H4 (cell line): ENCODE measurements around the gene GASK1A. TPM values are rescaled to one million over a fixed set of nuclear protein-coding genes. Genes with fewer than 3 reads are reported as not detected.

Experiments used
- DNase-seq: peaks from one replicate; pipeline ENCODE4 v3.0.0-alpha.2; 2015; ENCODE audit warnings: low spot score
- total RNA-seq: library from RNA; depleted of rRNA; stranded (reverse); fragments of >200 nt; shearing (Covaris generic); gene quantifications from 2 replicates; pipeline ENCODE4 v1.2.3, GENCODE V29; 2014

GASK1A gene
- total RNA-seq, 1 experiment from 2014 or later, result 0.08 TPM

DNA sequence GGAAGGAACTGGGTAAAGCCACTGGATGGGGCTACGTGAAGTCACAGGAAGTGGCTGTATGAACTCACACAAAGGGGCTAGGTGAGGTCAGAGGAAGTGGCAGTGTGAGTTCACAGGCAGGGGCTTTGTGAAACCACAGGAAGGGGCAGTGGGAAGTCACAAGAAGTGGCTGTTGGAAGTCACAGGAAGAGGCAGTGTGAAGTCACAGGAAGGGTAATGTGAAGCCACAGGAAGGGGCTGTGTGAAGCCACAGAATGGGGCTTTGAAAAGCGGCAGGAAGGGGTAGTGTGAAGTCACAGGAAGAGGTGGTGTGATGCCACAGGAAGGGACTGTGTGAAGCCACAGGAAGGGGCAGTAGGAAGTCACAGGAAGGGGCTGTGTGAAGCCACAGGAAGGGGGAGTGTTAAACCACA is 34.6 kb downstream of the GASK1A start:
- DNase-seq, result no peak

DNA sequence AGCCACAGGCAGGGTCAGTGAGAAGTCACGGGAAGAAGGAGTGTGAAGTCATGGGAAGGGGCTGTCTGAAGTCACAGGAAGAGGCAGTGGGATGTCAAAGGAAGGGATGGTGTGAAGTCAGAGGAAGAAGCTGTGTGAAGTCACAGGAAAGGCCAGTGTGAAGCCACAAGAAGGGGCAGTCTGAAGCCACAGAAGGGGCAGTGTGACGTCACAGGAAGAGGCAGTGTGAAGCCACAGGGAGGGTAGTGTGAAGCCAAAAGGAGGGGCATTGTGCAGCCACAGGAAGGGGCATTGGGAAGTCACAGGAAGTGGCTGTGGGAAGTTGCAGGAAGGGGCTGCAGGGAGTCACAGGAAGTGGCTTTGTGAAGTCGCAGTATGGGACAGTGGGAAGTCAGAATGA is 35.1 kb downstream of the GASK1A start:
- no peak for DNase-seq

- DNase-seq, result no peak
Observed at GRCh38 chr3:43014956-43015355, 35.8 kb downstream of the GASK1A start.

DNA sequence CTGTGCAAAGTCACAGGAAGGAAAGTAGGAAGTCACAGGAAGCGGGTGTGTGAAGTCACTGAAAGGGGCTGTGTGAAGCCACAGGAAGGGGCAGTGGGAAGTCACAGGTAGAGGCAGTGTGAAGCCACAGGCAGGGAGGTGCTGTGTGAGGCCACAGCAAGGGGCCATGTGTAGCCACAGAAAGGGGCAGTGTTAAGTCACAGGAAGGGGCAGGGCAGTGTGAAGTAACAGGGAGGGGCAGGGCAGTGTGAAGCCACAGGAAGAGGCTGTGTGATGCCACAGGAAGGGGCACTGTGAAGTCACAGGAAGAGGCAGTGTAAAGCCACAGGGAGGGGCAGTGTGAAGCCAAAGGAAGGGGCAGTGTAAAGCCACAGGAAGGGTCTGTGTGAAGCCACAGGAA is 36.5 kb downstream of the GASK1A start:
- no peak for DNase-seq

GRCh38 chr3:43015991-43016865 is 37.1 kb downstream of the GASK1A start:
- no peak for DNase-seq

- DNase-seq, result no peak
Observed at GRCh38 chr3:43017004-43017403, 37.9 kb downstream of the GASK1A start.

DNA sequence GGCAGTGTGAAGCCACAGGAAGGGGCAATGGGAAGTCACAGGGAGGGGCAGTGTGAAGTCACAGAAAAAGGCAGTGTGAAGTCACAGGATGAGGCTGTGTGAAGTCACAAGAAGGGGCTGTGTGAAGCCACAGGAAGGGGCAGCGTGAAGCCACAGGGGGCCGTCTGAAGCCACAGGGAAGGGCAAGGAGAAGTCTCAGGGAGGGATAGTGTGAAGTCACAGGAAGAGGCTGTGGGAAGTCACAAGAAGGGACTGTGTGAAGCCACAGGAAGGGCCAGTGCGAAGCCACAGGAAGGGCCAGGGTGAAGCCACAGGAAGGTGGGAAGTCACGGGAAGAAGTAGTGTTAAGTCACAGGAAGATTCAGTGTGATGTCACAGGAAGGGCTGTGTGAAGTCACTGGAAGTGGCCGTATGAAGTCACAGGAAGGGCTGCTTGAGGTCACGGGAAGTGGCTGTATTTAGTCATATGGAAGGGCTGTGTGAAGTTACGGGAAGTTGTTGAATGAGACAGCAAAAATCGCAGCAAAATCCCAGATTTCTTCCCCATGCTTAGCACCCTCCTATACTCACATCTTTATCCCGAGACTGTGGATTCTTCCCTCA is 38.6 kb downstream of the GASK1A start:
- DNase-seq, result no peak

- no peak for DNase-seq
Observed at GRCh38 chr3:43018246-43018645, 39.1 kb downstream of the GASK1A start.

GRCh38 chr3:43019006-43019809 is 40.1 kb downstream of the GASK1A start:
- DNase-seq, result no peak

DNA sequence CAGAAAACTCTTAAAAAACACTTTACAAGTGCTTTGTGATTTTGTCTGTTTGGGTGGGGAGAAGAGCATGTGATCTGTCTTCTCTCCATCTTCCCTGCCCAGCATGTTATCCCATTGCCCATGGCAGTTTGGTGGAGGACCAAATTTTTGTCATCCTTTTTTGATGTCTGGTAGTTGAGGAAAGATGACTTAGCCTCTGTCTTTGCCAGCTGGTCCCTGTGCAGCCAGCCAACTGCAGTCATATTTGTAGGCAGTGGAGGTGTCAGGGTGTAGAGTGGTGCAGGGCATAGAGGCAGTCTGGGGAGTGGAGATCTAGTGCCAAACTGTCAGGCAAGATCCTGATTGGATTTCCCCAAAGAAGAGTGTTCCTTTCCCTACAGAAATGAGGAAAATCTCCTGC is 40.7 kb downstream of the GASK1A start:
- no peak for DNase-seq

DNA sequence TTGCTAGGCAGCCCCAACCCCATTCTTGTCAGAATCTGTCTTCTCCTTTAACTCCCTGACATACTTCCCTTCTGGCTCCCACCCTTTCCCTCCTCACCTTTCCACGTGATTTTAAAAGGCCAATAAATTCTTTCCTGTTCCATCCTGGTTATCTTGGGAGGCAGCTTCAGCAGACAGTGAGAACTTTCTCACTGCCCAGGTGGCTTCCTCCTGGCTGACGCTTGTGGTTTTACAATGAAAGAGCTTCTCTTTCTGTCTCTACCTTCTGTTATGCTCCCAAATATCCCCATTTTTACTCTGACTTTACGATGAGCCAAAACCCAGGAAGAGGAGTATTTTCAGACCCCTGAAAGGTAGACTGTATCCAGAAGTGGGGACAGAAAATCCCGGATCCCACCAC is 42.1 kb downstream of the GASK1A start:
- DNase-seq, result no peak

DNA sequence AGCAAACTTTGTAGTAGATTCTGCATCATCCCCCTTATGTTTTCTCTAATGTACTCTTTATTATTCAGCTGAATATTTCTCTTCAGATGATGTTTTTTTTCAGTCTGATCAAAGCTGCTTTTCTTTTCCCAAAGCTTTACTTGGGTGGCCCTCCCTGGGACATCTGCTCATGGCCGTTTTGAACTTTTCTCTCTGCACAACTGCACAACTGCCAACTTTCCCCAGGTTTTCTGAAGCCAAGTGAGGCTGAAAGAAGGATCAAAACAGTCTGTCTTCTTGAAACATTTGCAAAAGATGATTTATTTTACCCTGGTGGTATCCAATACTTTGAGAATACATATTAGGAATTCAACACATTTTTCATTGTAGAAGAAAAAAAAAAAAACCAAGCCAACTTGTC is 43.0 kb downstream of the GASK1A start:
- no peak for DNase-seq

- DNase-seq, result no peak
Observed at GRCh38 chr3:43023066-43023465, 44.0 kb downstream of the GASK1A start.

DNA sequence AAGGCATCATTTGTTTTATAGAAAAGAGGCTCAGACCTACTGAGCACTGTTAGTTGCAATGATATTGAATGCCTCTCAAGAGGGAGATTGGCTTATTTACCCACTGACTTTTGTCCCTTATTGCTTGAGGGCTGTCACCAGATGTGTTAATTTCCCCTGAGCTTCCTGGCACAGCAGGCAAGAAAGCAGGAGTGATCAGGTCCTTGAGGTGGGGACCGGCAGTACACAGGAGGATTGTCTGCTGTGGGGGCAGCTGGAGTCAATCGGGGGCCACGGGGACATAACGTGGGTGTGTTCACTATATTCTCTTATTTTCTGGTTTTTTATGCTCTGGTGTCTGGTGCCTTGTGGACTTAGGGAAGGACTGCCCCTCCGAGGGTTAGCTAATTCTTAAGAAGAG is 44.6 kb downstream of the GASK1A start:
- no peak for DNase-seq

GRCh38 chr3:43024181-43024885 is 45.2 kb downstream of the GASK1A start:
- no peak for DNase-seq

GRCh38 chr3:43025423-43025822 is 46.3 kb downstream of the GASK1A start:
- no peak for DNase-seq

DNA sequence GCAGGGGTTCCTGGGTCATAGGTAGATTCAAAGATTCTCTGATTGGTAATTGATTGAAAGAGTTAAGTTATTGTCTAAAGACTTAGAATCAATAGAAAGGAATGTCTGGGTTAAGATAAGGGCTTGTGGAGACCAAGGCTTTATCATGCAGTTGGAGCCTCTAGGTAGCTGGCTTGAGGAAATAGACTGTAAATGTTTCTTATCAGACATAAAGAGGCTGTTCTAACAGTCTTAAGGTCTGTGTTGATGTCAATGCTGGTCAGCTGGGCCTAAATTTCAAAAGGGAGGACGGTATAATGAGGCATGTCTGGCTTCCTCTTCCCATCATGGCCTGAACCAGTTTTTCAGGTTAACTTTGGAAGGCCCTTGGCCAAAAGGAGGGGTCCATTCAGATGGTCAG is 48.9 kb downstream of the GASK1A start:
- DNase-seq, result no peak

- no peak for DNase-seq
Observed at GRCh38 chr3:43028678-43029490, 49.8 kb downstream of the GASK1A start.

DNA sequence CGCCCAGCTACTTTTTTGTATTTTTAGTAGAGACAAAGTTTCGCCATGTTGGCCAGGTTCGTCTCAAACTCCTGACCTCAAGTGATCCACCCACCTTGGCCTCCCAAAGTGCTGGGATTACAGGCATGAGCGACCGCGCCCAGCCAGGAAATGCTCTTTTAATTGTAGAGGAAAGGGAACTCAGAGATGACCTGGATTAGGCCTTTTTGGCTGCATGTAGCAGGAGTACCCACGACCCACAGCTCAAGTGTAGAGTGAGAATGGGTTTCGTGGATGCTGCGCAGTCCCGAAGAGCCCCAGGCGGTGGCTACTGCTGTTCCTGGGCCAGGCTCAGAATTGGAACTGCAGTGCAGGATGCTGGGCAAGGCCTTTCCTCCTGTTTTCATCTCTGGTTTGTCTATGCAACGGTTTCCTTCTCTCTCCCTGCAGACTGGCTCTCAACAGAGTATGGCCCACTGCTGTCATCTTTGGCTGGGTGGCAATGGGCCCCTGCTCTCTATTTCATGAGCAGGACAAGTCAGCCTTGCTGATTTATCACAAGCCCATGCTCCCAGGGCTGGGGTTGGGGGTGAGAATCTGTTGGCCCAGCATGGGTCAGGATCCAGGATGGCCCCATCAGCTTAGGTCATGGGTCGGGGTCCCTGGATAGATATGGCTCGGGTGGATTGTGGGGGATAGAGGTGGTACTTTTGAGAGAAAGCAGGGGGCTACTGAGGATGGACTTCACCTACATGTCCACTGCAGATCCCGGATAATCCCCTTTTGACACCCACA is 51.2 kb downstream of the GASK1A start:
- no peak for DNase-seq

GRCh38 chr3:43031485-43031884 is 52.4 kb downstream of the GASK1A start:
- DNase-seq, result no peak
